ENCODE data around the gene CCDC80.

- TF ChIP-seq POLR2A (IDR thresholded peaks at IDR 0.05) = no peak
- TF ChIP-seq CTCF (IDR thresholded peaks at IDR 0.05) = no peak
Measured at GRCh38 chr3:112593258-112593657, 47.7 kb downstream of the CCDC80 start.

Data from heart left ventricle (tissue), 13 donors.